HG02973 (cell line): ENCODE measurements around the gene CRYBA2.

Experiments used
- ATAC-seq: cut with Tn5 transposase; IDR thresholded peaks from one replicate; pipeline ENCODE4 v1.9.1; 2021; ENCODE audit warnings: moderate library complexity; ENCODE audit not compliant: unreplicated experiment

CRYBA2 gene

GRCh38 chr2:219023045-219023605, 29.9 kb upstream of the CRYBA2 start:
- ATAC-seq, result no peak

GRCh38 chr2:219022616-219023015, 29.4 kb upstream of the CRYBA2 start:
- ATAC-seq, result no peak

- ATAC-seq, result no peak
Measured at GRCh38 chr2:219022041-219022440, 28.8 kb upstream of the CRYBA2 start.

GRCh38 chr2:219021591-219021990, 28.4 kb upstream of the CRYBA2 start:
- ATAC-seq, result no peak

GRCh38 chr2:219020604-219021365, 27.6 kb upstream of the CRYBA2 start:
- no peak for ATAC-seq

GRCh38 chr2:219019436-219019835, 26.2 kb upstream of the CRYBA2 start:
- ATAC-seq, result no peak

GRCh38 chr2:219018726-219019125, 25.5 kb upstream of the CRYBA2 start:
- ATAC-seq, result no peak

- ATAC-seq, result no peak
Measured at GRCh38 chr2:219018286-219018685, 25.1 kb upstream of the CRYBA2 start.

GRCh38 chr2:219017201-219017931, 24.1 kb upstream of the CRYBA2 start:
- no peak for ATAC-seq

GRCh38 chr2:219016721-219017120, 23.5 kb upstream of the CRYBA2 start:
- no peak for ATAC-seq

- ATAC-seq, result no peak
Measured at GRCh38 chr2:219010873-219011272, 17.7 kb upstream of the CRYBA2 start.

- no peak for ATAC-seq
Measured at GRCh38 chr2:219010162-219010756, 17.0 kb upstream of the CRYBA2 start.

GRCh38 chr2:219009294-219009693, 16.1 kb upstream of the CRYBA2 start:
- no peak for ATAC-seq

GRCh38 chr2:219003979-219004378, 10.8 kb upstream of the CRYBA2 start:
- no peak for ATAC-seq

- no peak for ATAC-seq
Measured at GRCh38 chr2:219003267-219003634, 10.0 kb upstream of the CRYBA2 start.

- ATAC-seq, result no peak
Measured at GRCh38 chr2:219002395-219003266, 9.4 kb upstream of the CRYBA2 start.

- no peak for ATAC-seq
Measured at GRCh38 chr2:219001577-219002394, 8.6 kb upstream of the CRYBA2 start.

- ATAC-seq, result no peak
Measured at GRCh38 chr2:219001100-219001576, 7.9 kb upstream of the CRYBA2 start.

GRCh38 chr2:219000569-219000960, 7.3 kb upstream of the CRYBA2 start:
- ATAC-seq, result no peak
